GM18520 (cell line): Measurements from ENCODE around the gene WASL.

Experiments
- ATAC-seq: cut with Tn5 transposase; IDR thresholded peaks from one replicate; pipeline ENCODE4 v1.9.1; 2021; ENCODE audit not compliant: unreplicated experiment

WASL gene

GRCh38 chr7:123695944-123696677 is 52.7 kb downstream of the WASL start:
- no peak for ATAC-seq

GRCh38 chr7:123692471-123692877 is 56.3 kb downstream of the WASL start:
- ATAC-seq: no peak

GRCh38 chr7:123690550-123690949 is 58.3 kb downstream of the WASL start:
- no peak for ATAC-seq

- ATAC-seq: no peak
Observed at GRCh38 chr7:123689250-123689649, 59.6 kb downstream of the WASL start.

- ATAC-seq: no peak
Observed at GRCh38 chr7:123687727-123688126, 61.1 kb downstream of the WASL start.

- no peak for ATAC-seq
Observed at GRCh38 chr7:123687161-123687560, 61.6 kb downstream of the WASL start.

GRCh38 chr7:123682690-123683089 is 66.1 kb downstream of the WASL start:
- no peak for ATAC-seq

GRCh38 chr7:123681561-123681960 is 67.2 kb downstream of the WASL start:
- no peak for ATAC-seq

- ATAC-seq: no peak
Observed at GRCh38 chr7:123680580-123680979, 68.2 kb downstream of the WASL start.

- no peak for ATAC-seq
Observed at GRCh38 chr7:123679614-123680013, 69.2 kb downstream of the WASL start.

- ATAC-seq: no peak
Observed at GRCh38 chr7:123677061-123677715, 71.6 kb downstream of the WASL start.

- ATAC-seq: no peak
Observed at GRCh38 chr7:123675181-123675473, 73.7 kb downstream of the WASL start.

- ATAC-seq: no peak
Observed at GRCh38 chr7:123674399-123675180, 74.2 kb downstream of the WASL start.

GRCh38 chr7:123673752-123674398 is 74.9 kb downstream of the WASL start:
- no peak for ATAC-seq

- ATAC-seq: no peak
Observed at GRCh38 chr7:123673137-123673732, 75.6 kb downstream of the WASL start.

GRCh38 chr7:123669485-123669884 is 79.3 kb downstream of the WASL start:
- ATAC-seq: no peak

- ATAC-seq: no peak
Observed at GRCh38 chr7:123666492-123666891, 82.3 kb downstream of the WASL start.

- ATAC-seq: no peak
Observed at GRCh38 chr7:123665896-123666295, 82.9 kb downstream of the WASL start.

GRCh38 chr7:123665157-123665556 is 83.6 kb downstream of the WASL start:
- ATAC-seq: no peak

- ATAC-seq: no peak
Observed at GRCh38 chr7:123663200-123663599, 85.6 kb downstream of the WASL start.

GRCh38 chr7:123662755-123663154 is 86.0 kb downstream of the WASL start:
- no peak for ATAC-seq
